SK-N-SH (cell line): ENCODE results near the gene COA6.

Experiments
- ELF1 ChIP-seq: IDR thresholded peaks from 2 replicates; pipeline ENCODE4 v1.4.0; 2012
- POLR2AphosphoS5 ChIP-seq: IDR thresholded peaks from 2 replicates; pipeline ENCODE4 v1.6.1; 2012; ENCODE audit warnings: low read depth, low read length
- RAD21 ChIP-seq: IDR thresholded peaks from 2 replicates; pipeline ENCODE4 v1.6.1; 2012; ENCODE audit warnings: mild to moderate bottlenecking, low read length
- SIN3A ChIP-seq: IDR thresholded peaks from 2 replicates; pipeline ENCODE4 v1.6.1; 2012; ENCODE audit warnings: low read depth, mild to moderate bottlenecking, low read length, moderate library complexity, borderline replicate concordance
- SMC3 ChIP-seq: IDR thresholded peaks from 2 replicates; pipeline ENCODE4 v1.6.1; 2012; ENCODE audit warnings: low read depth, low read length, improper control_type of control experiment
- TF ChIP-seq, protein P1 (sequence below): IDR thresholded peaks from 2 replicates; pipeline ENCODE4 v1.4.0; 2012; ENCODE audit warnings: low read depth, borderline replicate concordance
- TF ChIP-seq, protein P2 (sequence below): fragments of 200-600 bp; sonication (generic); IDR thresholded peaks from 2 replicates; pipeline ENCODE4 v1.6.1; 2017; ENCODE audit warnings: antibody characterized with exemption, mild to moderate bottlenecking, moderate library complexity
- TF ChIP-seq, protein P3 (sequence below): IDR thresholded peaks from 2 replicates; pipeline ENCODE4 v1.4.0; 2012; ENCODE audit warnings: low read depth

DNA sequence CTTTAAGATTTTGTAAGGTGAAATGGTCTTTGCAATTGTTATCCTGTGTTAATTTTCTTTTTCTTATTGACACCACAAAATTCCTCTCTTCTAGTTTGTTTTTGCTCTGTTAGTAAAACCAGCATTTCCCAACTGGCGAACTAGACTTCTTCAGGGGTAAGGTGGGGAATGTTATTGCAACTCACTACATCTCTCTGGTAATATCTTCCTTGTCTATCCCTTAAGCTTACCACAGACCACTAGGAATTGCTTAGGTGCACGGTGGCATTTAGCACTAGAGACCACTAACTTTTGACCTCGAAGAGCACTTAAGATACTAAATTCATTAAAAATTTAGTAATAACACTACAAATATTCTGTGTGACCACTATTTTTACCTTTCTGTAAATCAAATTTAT, 4.2 kb upstream of the COA6 start:
- TF ChIP-seq, protein P1, sequence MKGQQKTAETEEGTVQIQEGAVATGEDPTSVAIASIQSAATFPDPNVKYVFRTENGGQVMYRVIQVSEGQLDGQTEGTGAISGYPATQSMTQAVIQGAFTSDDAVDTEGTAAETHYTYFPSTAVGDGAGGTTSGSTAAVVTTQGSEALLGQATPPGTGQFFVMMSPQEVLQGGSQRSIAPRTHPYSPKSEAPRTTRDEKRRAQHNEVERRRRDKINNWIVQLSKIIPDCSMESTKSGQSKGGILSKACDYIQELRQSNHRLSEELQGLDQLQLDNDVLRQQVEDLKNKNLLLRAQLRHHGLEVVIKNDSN: no peak
- TF ChIP-seq POLR2AphosphoS5: no peak
- TF ChIP-seq, protein P2, sequence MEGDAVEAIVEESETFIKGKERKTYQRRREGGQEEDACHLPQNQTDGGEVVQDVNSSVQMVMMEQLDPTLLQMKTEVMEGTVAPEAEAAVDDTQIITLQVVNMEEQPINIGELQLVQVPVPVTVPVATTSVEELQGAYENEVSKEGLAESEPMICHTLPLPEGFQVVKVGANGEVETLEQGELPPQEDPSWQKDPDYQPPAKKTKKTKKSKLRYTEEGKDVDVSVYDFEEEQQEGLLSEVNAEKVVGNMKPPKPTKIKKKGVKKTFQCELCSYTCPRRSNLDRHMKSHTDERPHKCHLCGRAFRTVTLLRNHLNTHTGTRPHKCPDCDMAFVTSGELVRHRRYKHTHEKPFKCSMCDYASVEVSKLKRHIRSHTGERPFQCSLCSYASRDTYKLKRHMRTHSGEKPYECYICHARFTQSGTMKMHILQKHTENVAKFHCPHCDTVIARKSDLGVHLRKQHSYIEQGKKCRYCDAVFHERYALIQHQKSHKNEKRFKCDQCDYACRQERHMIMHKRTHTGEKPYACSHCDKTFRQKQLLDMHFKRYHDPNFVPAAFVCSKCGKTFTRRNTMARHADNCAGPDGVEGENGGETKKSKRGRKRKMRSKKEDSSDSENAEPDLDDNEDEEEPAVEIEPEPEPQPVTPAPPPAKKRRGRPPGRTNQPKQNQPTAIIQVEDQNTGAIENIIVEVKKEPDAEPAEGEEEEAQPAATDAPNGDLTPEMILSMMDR: no peak
- TF ChIP-seq ELF1: no peak
- no peak for TF ChIP-seq RAD21
- no peak for TF ChIP-seq SIN3A
- TF ChIP-seq, protein P3, sequence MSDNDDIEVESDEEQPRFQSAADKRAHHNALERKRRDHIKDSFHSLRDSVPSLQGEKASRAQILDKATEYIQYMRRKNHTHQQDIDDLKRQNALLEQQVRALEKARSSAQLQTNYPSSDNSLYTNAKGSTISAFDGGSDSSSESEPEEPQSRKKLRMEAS: no peak
- no peak for TF ChIP-seq SMC3
